A549 (cell line): ENCODE measurements around the gene SPTBN5. TPM values are rescaled to one million over a fixed set of nuclear protein-coding genes. Genes with fewer than 3 reads are reported as not detected.

Source experiments
- ATAC-seq, 2 experiments: fragments of 200-7000 bp in 1 of 2; fragments of >200 bp in 1 of 2; cut with Nextera tagmentation in 1 of 2; cut with Tn5 transposase in 1 of 2; 3 replicates each; pipeline versions ENCODE4 v1.8.0 to v1.9.1; 2018 to 2020; ENCODE audit warnings: mild to moderate bottlenecking in 1 of 2, moderate library complexity in 1 of 2
- CTCF ChIA-PET: fragments of 300-600 bp; sonication (Branson Sonifier 250); formaldehyde crosslinking; extraction: SDS; loops from one replicate; lab custom pipeline; 2021; ENCODE audit warnings: antibody characterized with exemption, inconsistent platforms; lab: Yijun Ruan, JAX
- POLR2A ChIA-PET: fragments of 350-600 bp; formaldehyde crosslinking; extraction: SDS; loops from one replicate; lab custom pipeline; 2021; ENCODE audit warnings: antibody characterized with exemption, inconsistent platforms; lab: Yijun Ruan, JAX
- DNase-seq, 2 experiments: peaks; one replicate each; pipeline versions ENCODE4 v3.0.0 to v3.0.0-alpha.2; 2011 to 2016; ENCODE audit warnings: low read depth in 1 of 2, low spot score in 1 of 2
- FAIRE-seq: peaks from 2 replicates; lab custom pipeline; 2011; peaks lifted over from hg19 to GRCh38; lab: Jason Lieb, UNC
- H3K27ac ChIP-seq, 2 experiments: fragments of >200 bp; sonication (Bioruptor Twin); formaldehyde crosslinking; 3 replicates each; pipeline ENCODE4 v1.5.1; 2016 to 2017
- H3K4me1 ChIP-seq: fragments of >200 bp; sonication (Bioruptor Twin); formaldehyde crosslinking; 3 replicates; pipeline ENCODE4 v1.6.1; 2016
- H3K4me2 ChIP-seq: fragments of >200 bp; sonication (Bioruptor Twin); formaldehyde crosslinking; 3 replicates; pipeline ENCODE4 v1.6.1; 2016
- H3K4me3 ChIP-seq: fragments of >200 bp; sonication (Bioruptor Twin); formaldehyde crosslinking; 3 replicates; pipeline ENCODE4 v1.5.1; 2016
- H3K9me3 ChIP-seq: fragments of >200 bp; sonication (Bioruptor Twin); formaldehyde crosslinking; 3 replicates; pipeline ENCODE4 v1.6.1; 2016
- CBX2 ChIP-seq: fragments of 200-600 bp; sonication (generic); IDR thresholded peaks from 2 replicates; pipeline ENCODE4 v1.6.1; 2016; ENCODE audit warnings: low read depth, mild to moderate bottlenecking, borderline replicate concordance
- CHD2 ChIP-seq: fragments of 150-350 bp; IDR thresholded peaks from 2 replicates; pipeline ENCODE4 v1.6.1; 2014; ENCODE audit warnings: low read length; ENCODE audit not compliant: partially characterized antibody
- CHD4 ChIP-seq: fragments of 200-600 bp; sonication (generic); IDR thresholded peaks from 2 replicates; pipeline ENCODE4 v1.6.1; 2016; ENCODE audit warnings: antibody characterized with exemption, mild to moderate bottlenecking, borderline replicate concordance
- EHF ChIP-seq: fragments of 250-450 bp; sonication (Bioruptor Pico); IDR thresholded peaks from 2 replicates; pipeline ENCODE4 v1.5.0; 2020; ENCODE audit warnings: mild to moderate bottlenecking
- ESRRA ChIP-seq: fragments of 150-350 bp; IDR thresholded peaks from 2 replicates; pipeline ENCODE4 v1.6.1; 2014; ENCODE audit warnings: mild to moderate bottlenecking, low read length, borderline replicate concordance
- FOSB ChIP-seq: fragments of 250-450 bp; sonication (Bioruptor Pico); IDR thresholded peaks from 2 replicates; pipeline ENCODE4 v1.5.0; 2020; ENCODE audit warnings: mild to moderate bottlenecking, moderate library complexity
- FOSL2 ChIP-seq, 2 experiments: fragments of 450-650 bp in 1 of 2; fragments of >200 bp in 1 of 2; sonication (Bioruptor Twin) in 1 of 2; formaldehyde crosslinking; IDR thresholded peaks; 2 replicates each; pipeline versions ENCODE4 v1.5.0 to v1.6.1; 2016 to 2020; ENCODE audit warnings: mild to moderate bottlenecking in 1 of 2, moderate library complexity in 1 of 2
- GATA3 ChIP-seq: IDR thresholded peaks from 2 replicates; pipeline ENCODE4 v1.6.1; 2012; ENCODE audit warnings: borderline replicate concordance
- HOXB13 ChIP-seq: fragments of 250-450 bp; sonication (Bioruptor Pico); IDR thresholded peaks from 2 replicates; pipeline ENCODE4 v1.5.0; 2020; ENCODE audit warnings: low read depth, mild to moderate bottlenecking, moderate library complexity
- JUNB ChIP-seq: fragments of >200 bp; sonication (Bioruptor Twin); formaldehyde crosslinking; IDR thresholded peaks from 2 replicates; pipeline ENCODE4 v1.6.1; 2016
- NFE2L2 ChIP-seq: fragments of 150-350 bp; conservative IDR thresholded peaks from 2 replicates; pipeline ENCODE4 v1.6.1; 2014; ENCODE audit warnings: low read length
- NPAS2 ChIP-seq: fragments of 250-450 bp; sonication (Bioruptor Pico); IDR thresholded peaks from 2 replicates; pipeline ENCODE4 v1.8.0; 2022; ENCODE audit warnings: mild to moderate bottlenecking, moderate library complexity, borderline replicate concordance
- NR3C1 ChIP-seq: fragments of >200 bp; sonication (Bioruptor Twin); formaldehyde crosslinking; IDR thresholded peaks from 3 replicates; pipeline ENCODE4 v1.6.1; 2017
- PHF8 ChIP-seq: fragments of 200-600 bp; sonication (generic); IDR thresholded peaks from 2 replicates; pipeline ENCODE4 v1.6.1; 2016; ENCODE audit warnings: low read depth, mild to moderate bottlenecking, antibody characterized with exemption, moderate library complexity, borderline replicate concordance
- POLR2AphosphoS2 ChIP-seq: conservative IDR thresholded peaks from 2 replicates; pipeline ENCODE4 v1.6.1; 2012; ENCODE audit warnings: low read length, improper control_type of control experiment, inconsistent platforms
- RARB ChIP-seq: fragments of 250-450 bp; sonication (Bioruptor Pico); IDR thresholded peaks from 2 replicates; pipeline ENCODE4 v1.8.0; 2021; ENCODE audit warnings: mild to moderate bottlenecking, moderate library complexity
- RFX5 ChIP-seq: fragments of 450-650 bp; IDR thresholded peaks from 2 replicates; pipeline ENCODE4 v1.7.1; 2014; ENCODE audit warnings: antibody characterized with exemption, mild to moderate bottlenecking, moderate library complexity
- RNF2 ChIP-seq: fragments of 200-600 bp; sonication (generic); IDR thresholded peaks from 2 replicates; pipeline ENCODE4 v1.6.1; 2016; ENCODE audit warnings: low read depth, mild to moderate bottlenecking, antibody characterized with exemption, moderate library complexity, borderline replicate concordance
- SMC3 ChIP-seq: fragments of >200 bp; sonication (Bioruptor Twin); formaldehyde crosslinking; IDR thresholded peaks from 3 replicates; pipeline ENCODE4 v1.6.1; 2018; ENCODE audit warnings: inconsistent platforms
- SREBF2 ChIP-seq: fragments of 450-650 bp; IDR thresholded peaks from 2 replicates; pipeline ENCODE4 v1.6.1; 2014; ENCODE audit warnings: mild to moderate bottlenecking, moderate library complexity
- TP53 ChIP-seq: fragments of 250-450 bp; sonication (Bioruptor Pico); IDR thresholded peaks from 2 replicates; pipeline ENCODE4 v1.5.0; 2021; ENCODE audit warnings: mild to moderate bottlenecking, moderate library complexity
- ZC3H11A ChIP-seq: fragments of 450-650 bp; IDR thresholded peaks from 2 replicates; pipeline ENCODE4 v1.6.1; 2014; ENCODE audit warnings: antibody characterized with exemption, mild to moderate bottlenecking
- ZNF302 ChIP-seq: fragments of 250-450 bp; sonication (Bioruptor Pico); IDR thresholded peaks from 2 replicates; pipeline ENCODE4 v1.9.0; 2021; ENCODE audit warnings: inconsistent platforms, mild to moderate bottlenecking, moderate library complexity
- WGBS: methylation state at CpG from one replicate; pipeline ENCODE4 v1.1.6; 2017; ENCODE audit errors: missing lambda C conversion rate; 5-methylcytosine and 5-hydroxymethylcytosine counted together
- polyA plus RNA-seq, 4 experiments: library from polyadenylated mRNA; depleted of rRNA in 3 of 4; stranded (reverse); fragments of >200 nt; fragmentation: RNase III in 1 of 4; extraction: RNeasy Plus Mini Kit Qiagen cat#74134 plus additional on column Dnase treatment in 1 of 4; gene quantifications; 2 replicates in 3 of 4; 3 replicates in 1 of 4; pipeline ENCODE4 v1.2.3, GENCODE V29; 2011 to 2017
- TF ChIP-seq, protein P1 (sequence below): IDR thresholded peaks from 2 replicates; pipeline ENCODE4 v1.6.1; 2012; ENCODE audit warnings: low read depth, borderline replicate concordance
- TF ChIP-seq, protein P2 (sequence below): IDR thresholded peaks from 2 replicates; pipeline ENCODE4 v1.6.1; 2012
- TF ChIP-seq, protein P3 (sequence below): fragments of 450-650 bp; IDR thresholded peaks from 2 replicates; pipeline ENCODE4 v1.6.1; 2014; ENCODE audit warnings: antibody characterized with exemption
- TF ChIP-seq, protein P4 (sequence below): IDR thresholded peaks from 2 replicates; pipeline ENCODE4 v1.6.1; 2012
- TF ChIP-seq, protein P5 (sequence below): fragments of 200-600 bp; sonication (generic); IDR thresholded peaks from 2 replicates; pipeline ENCODE4 v1.6.1; 2016; ENCODE audit warnings: antibody characterized with exemption, mild to moderate bottlenecking, moderate library complexity

SPTBN5 gene
- polyA plus RNA-seq, 2 of the 4 experiments (the other 2 are of a cell fraction): 0.05 to 0.17 TPM

DNA sequence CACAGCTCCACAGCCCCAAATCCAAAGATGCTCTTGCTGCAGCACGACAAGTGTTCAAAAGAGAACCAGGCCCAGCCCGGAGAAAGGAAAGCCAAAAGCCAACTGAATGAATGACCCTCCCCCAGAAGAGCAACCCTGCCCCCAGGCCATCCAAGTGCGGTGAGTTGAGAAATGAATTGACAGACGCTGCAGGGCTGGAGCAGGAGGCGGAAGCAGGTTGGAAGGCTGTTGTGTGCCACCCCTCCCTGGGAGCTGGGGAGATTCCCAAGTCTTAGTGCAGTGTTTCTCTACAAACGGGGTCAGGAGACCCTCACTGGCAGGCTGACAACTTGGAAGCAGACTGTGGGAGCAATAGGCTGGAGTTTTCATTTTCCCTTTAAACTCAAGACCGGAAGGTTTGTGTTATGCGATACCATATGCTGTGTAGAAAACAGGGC lies 3.5 kb upstream of the SPTBN5 start:
- Histone ChIP-seq H3K9me3 (no peaks in the 10 kb centered on the region), H3K4me3 (no peak overlapping the region), H3K4me2 (no peak overlapping the region), H3K27ac (no peak overlapping the region), H3K4me1 (peaks cover 11% of the 10 kb centered on the region; the same call in 2 of the 3 replicates)
- TF ChIP-seq JUNB: no peak
- TF ChIP-seq EHF (CRISPR knock-in tag): no peak
- TF ChIP-seq, protein P1, sequence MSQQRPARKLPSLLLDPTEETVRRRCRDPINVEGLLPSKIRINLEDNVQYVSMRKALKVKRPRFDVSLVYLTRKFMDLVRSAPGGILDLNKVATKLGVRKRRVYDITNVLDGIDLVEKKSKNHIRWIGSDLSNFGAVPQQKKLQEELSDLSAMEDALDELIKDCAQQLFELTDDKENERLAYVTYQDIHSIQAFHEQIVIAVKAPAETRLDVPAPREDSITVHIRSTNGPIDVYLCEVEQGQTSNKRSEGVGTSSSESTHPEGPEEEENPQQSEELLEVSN: no peak
- no peak for TF ChIP-seq PHF8
- no peak for TF ChIP-seq CHD4
- TF ChIP-seq, protein P2, sequence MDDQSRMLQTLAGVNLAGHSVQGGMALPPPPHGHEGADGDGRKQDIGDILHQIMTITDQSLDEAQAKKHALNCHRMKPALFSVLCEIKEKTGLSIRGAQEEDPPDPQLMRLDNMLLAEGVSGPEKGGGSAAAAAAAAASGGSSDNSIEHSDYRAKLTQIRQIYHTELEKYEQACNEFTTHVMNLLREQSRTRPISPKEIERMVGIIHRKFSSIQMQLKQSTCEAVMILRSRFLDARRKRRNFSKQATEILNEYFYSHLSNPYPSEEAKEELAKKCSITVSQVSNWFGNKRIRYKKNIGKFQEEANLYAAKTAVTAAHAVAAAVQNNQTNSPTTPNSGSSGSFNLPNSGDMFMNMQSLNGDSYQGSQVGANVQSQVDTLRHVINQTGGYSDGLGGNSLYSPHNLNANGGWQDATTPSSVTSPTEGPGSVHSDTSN: no peak
- TF ChIP-seq SMC3: no peak
- TF ChIP-seq, protein P3, sequence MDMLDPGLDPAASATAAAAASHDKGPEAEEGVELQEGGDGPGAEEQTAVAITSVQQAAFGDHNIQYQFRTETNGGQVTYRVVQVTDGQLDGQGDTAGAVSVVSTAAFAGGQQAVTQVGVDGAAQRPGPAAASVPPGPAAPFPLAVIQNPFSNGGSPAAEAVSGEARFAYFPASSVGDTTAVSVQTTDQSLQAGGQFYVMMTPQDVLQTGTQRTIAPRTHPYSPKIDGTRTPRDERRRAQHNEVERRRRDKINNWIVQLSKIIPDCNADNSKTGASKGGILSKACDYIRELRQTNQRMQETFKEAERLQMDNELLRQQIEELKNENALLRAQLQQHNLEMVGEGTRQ: no peak
- TF ChIP-seq RFX5: no peak
- TF ChIP-seq TP53 (CRISPR knock-in tag): no peak
- no peak for TF ChIP-seq ZNF302 (CRISPR knock-in tag)
- TF ChIP-seq GATA3: no peak
- TF ChIP-seq, protein P4, sequence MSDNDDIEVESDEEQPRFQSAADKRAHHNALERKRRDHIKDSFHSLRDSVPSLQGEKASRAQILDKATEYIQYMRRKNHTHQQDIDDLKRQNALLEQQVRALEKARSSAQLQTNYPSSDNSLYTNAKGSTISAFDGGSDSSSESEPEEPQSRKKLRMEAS: no peak
- no peak for TF ChIP-seq SREBF2
- no peak for TF ChIP-seq FOSB (CRISPR knock-in tag)
- no peak for TF ChIP-seq CBX2
- CTCF ChIA-PET: no interaction called here
- 90% methylated on average over 8 of the region's 8 CpGs for WGBS
- no peak for FAIRE-seq
- DNase-seq: no peak
- no peak for ATAC-seq
- POLR2A ChIA-PET: no interaction called here

DNA sequence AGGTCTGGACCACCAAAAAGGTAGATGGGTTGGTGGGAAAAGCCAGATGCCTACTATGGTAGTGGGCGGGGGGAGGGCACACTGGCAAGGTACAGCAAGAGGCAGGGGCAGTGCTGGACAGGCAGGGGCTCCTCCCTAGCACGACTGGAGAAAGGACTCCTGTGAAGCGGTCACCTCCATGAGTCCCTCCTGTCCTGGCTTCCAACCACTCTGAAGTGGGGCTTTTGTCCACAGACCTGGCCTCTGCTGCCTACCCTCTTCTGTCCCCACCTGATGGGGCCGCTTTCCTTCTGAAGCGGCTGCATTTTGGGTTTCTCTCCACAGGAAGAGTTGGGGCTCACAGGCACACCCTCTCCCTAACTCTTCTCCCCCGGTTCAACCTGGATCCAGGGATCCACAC lies 2.7 kb upstream of the SPTBN5 start:
- POLR2A ChIA-PET: no interaction called here
- H3K4me3 ChIP-seq: no peak overlapping the region
- WGBS: 93% methylated on average over 3 of the region's 6 CpGs
- DNase-seq (no peak), ATAC-seq (no peak), FAIRE-seq (no peak)
- no peaks in the 10 kb centered on the region for H3K9me3 ChIP-seq
- no peak overlapping the region for H3K27ac ChIP-seq
- no peak for TF ChIP-seq HOXB13 (CRISPR knock-in tag)
- TF ChIP-seq NFE2L2: no peak
- no peak for TF ChIP-seq ZC3H11A
- H3K4me1 ChIP-seq: peaks cover 11% of the 10 kb centered on the region; the same call in 2 of the 3 replicates
- CTCF ChIA-PET: interaction anchor here (4.8 kb wide), 1 partner anchor 8 kb away, joined by 25 read pairs; no protein-coding TSS in a partner anchor
- H3K4me2 ChIP-seq: no peak overlapping the region

DNA sequence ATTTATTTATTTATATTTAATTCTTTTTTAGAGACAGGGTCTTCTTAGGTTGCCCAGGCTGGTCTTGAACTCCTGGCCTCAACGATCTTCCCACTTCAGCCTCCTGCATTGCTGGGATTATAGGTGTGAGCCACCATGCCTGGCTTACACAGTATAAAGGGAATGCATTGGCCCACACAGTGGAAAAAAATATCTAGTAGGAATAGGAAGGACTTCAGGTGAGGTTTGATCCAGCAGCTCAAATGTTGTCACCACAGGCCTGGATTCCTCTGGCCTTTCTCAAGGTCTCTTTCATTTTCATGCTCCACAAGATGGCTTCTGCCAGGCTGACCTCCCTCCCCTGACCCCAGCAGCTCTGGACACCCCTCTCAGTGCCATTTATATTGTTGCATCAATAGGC lies 2.1 kb upstream of the SPTBN5 start:
- WGBS: 85% methylated on average over 1 of the region's 1 CpG
- ChIA-PET CTCF (interaction anchor here (0.9 to 4.8 kb wide), 2 partner anchors 8 to 123 kb away, joined by 3 to 25 read pairs; no protein-coding TSS in a partner anchor), POLR2A (no interaction called here)
- ATAC-seq (no peak), FAIRE-seq (no peak), DNase-seq (no peak)
- Histone ChIP-seq H3K4me1 (peaks cover 11% of the 10 kb centered on the region; the same call in 2 of the 3 replicates), H3K27ac (no peak overlapping the region), H3K4me2 (no peak overlapping the region), H3K4me3 (no peak overlapping the region), H3K9me3 (no peaks in the 10 kb centered on the region)
- no peak for TF ChIP-seq CBX2
- no peak for TF ChIP-seq NPAS2 (CRISPR knock-in tag)
- TF ChIP-seq ESRRA: no peak
- TF ChIP-seq, protein P5, sequence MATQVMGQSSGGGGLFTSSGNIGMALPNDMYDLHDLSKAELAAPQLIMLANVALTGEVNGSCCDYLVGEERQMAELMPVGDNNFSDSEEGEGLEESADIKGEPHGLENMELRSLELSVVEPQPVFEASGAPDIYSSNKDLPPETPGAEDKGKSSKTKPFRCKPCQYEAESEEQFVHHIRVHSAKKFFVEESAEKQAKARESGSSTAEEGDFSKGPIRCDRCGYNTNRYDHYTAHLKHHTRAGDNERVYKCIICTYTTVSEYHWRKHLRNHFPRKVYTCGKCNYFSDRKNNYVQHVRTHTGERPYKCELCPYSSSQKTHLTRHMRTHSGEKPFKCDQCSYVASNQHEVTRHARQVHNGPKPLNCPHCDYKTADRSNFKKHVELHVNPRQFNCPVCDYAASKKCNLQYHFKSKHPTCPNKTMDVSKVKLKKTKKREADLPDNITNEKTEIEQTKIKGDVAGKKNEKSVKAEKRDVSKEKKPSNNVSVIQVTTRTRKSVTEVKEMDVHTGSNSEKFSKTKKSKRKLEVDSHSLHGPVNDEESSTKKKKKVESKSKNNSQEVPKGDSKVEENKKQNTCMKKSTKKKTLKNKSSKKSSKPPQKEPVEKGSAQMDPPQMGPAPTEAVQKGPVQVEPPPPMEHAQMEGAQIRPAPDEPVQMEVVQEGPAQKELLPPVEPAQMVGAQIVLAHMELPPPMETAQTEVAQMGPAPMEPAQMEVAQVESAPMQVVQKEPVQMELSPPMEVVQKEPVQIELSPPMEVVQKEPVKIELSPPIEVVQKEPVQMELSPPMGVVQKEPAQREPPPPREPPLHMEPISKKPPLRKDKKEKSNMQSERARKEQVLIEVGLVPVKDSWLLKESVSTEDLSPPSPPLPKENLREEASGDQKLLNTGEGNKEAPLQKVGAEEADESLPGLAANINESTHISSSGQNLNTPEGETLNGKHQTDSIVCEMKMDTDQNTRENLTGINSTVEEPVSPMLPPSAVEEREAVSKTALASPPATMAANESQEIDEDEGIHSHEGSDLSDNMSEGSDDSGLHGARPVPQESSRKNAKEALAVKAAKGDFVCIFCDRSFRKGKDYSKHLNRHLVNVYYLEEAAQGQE: no peak
- TF ChIP-seq FOSL2 (IDR thresholded peaks at IDR 0.05): no peak
- no peak for TF ChIP-seq FOSL2 (CRISPR knock-in tag; IDR thresholded peaks at IDR 0.05)
- TF ChIP-seq NFE2L2: no peak
- TF ChIP-seq POLR2AphosphoS2: no peak
- TF ChIP-seq, protein P3: no peak
- no peak for TF ChIP-seq CHD2
- no peak for TF ChIP-seq NR3C1
- TF ChIP-seq CHD4: no peak
- no peak for TF ChIP-seq RARB
- TF ChIP-seq RNF2: no peak
- TF ChIP-seq PHF8: no peak
